IPS DF 19.7 (cell line): Measurements from ENCODE around the gene NCAM1.

Experiments used
- DNase-seq: peaks from one replicate; pipeline ENCODE4 v3.0.0-alpha.2; 2013; ENCODE audit warnings: low read depth, low spot score

NCAM1 gene

GRCh38 chr11:113305440-113306336 lies 344.5 kb downstream of the NCAM1 start:
- no peak for DNase-seq

GRCh38 chr11:113308601-113309000 lies 347.4 kb downstream of the NCAM1 start:
- DNase-seq = no peak

GRCh38 chr11:113311536-113311935 lies 350.3 kb downstream of the NCAM1 start:
- no peak for DNase-seq

GRCh38 chr11:113313601-113314000 lies 352.4 kb downstream of the NCAM1 start:
- no peak for DNase-seq

- no peak for DNase-seq
These were observed 352.8 kb downstream of the NCAM1 start for GRCh38 chr11:113314065-113314388.

GRCh38 chr11:113314389-113315301 lies 353.4 kb downstream of the NCAM1 start, which contains the start of gene TTC12:
Gene TTC12 (plus strand): TSS chr11:113314583. CDS start chr11:113316258, 1,675 bp downstream.
- peak; percentile 40 for DNase-seq

GRCh38 chr11:113315811-113316210 lies 354.6 kb downstream of the NCAM1 start:
- DNase-seq = no peak

- no peak for DNase-seq
These were observed 355.0 kb downstream of the NCAM1 start for GRCh38 chr11:113316256-113316655.

GRCh38 chr11:113317339-113317738 lies 356.1 kb downstream of the NCAM1 start:
- no peak for DNase-seq

- no peak for DNase-seq
These were observed 357.9 kb downstream of the NCAM1 start for GRCh38 chr11:113319085-113319484.

GRCh38 chr11:113322158-113322557 lies 360.9 kb downstream of the NCAM1 start:
- no peak for DNase-seq

GRCh38 chr11:113324250-113324649 lies 363.0 kb downstream of the NCAM1 start:
- DNase-seq = no peak
